Activated naive CD4-positive, alpha-beta T cell treated with anti-CD3 and anti-CD28 coated beads, Interleukin-2, amount 10 ng/mL, durations not matched to agents 7 days and 5 days (primary cell): ENCODE measurements around the gene IGF2BP2.
A peak's percentile ranks its signal among the peaks of the same experiment; 100 is the strongest.

Experiments
- CTCF ChIA-PET: fragments of 350-600 bp; sonication (Branson Sonifier 250); formaldehyde crosslinking; loops from one replicate; lab custom pipeline; 2021; ENCODE audit warnings: antibody characterized with exemption; lab: Charles Lee
- DNase-seq: peaks from one replicate; pipeline ENCODE4 v3.0.0-alpha.2; 2020
- H3K27ac Mint-ChIP-seq: one replicate; pipeline ENCODE4 v1.8.0; 2021; ENCODE audit warnings: mild to moderate bottlenecking, moderate library complexity, mixed read lengths
- H3K27me3 Mint-ChIP-seq: one replicate; pipeline ENCODE4 v1.8.0; 2021; ENCODE audit warnings: mild to moderate bottlenecking, mixed read lengths
- H3K36me3 Mint-ChIP-seq: one replicate; pipeline ENCODE4 v1.8.0; 2021; ENCODE audit warnings: mixed read lengths
- H3K4me1 Mint-ChIP-seq: one replicate; pipeline ENCODE4 v1.8.0; 2021; ENCODE audit warnings: mixed read lengths
- H3K4me3 Mint-ChIP-seq: one replicate; pipeline ENCODE4 v1.8.0; 2021; ENCODE audit warnings: mild to moderate bottlenecking, moderate library complexity, mixed read lengths
- H3K9me3 Mint-ChIP-seq: one replicate; pipeline ENCODE4 v1.8.0; 2021; ENCODE audit warnings: mixed read lengths

The IGF2BP2 gene

DNA sequence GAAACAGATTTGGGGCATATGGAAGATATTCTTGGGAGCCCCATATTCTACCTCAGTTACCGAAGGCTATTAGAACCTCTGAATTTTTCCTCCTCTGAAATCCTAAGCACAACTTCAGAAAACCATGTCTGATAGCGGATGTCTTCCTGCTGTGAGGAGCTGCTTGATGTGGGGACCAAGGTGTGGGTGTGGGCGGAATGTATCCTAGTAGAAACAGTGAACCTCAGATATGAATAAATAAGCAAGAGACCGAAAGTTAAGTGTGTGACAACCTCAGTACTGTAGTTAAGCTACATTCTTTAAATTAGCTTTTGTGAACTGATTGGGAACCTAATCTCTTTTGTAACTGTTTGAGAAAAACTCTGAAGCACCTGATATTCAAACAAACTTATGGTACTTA lies 191.8 kb downstream of the IGF2BP2 start:
- Mint-ChIP-seq H3K36me3 (peaks cover 19% of the 10 kb centered on the region), H3K27me3 (peaks cover 8% of the 10 kb centered on the region), H3K27ac (no peak overlapping the region), H3K4me3 (no peak overlapping the region), H3K4me1 (peaks cover 6% of the 10 kb centered on the region), H3K9me3 (no peaks in the 10 kb centered on the region)
- DNase-seq = no peak
- CTCF ChIA-PET = interaction anchor here (1.1 kb wide), 1 partner anchor 26 kb away, joined by 3 read pairs; no protein-coding TSS in a partner anchor

DNA sequence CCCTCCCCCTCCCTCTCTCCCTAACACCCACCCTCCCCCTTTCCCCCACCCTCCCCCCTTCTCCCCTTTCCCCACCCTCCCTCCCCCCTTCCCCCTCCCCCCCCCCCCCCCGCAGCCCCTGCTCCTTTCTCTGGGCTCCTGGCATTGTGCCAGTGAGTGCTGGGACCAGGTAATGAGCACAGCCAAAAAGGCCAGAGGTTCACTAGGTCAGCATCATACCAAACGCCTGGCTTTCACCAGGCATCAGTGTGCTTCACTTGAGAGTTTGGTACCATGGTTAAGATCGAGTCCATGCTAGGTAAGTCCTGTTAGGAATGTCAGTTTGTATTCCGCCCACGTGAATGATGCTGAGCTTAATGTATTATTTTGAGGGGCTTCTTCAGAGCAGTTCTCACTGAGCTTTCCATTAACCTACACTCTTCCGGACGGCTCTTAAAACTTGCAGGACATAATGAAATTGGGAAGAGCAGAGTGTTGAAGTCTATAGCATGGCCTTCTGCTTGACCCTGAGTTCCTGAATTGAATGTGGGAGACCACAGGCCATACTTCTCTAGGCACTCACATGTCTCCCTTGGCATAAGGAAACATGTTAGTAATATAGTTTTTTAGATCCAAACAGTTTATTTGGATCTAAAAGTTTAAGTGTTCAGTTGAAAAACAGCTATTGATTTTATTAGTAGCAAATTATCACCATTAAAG lies 193.2 kb downstream of the IGF2BP2 start:
- no peak for DNase-seq
- Mint-ChIP-seq H3K27ac (peak overlapping the region; percentile 46), H3K27me3 (no peaks in the 10 kb centered on the region), H3K4me1 (peaks cover 6% of the 10 kb centered on the region), H3K4me3 (no peak overlapping the region), H3K9me3 (no peaks in the 10 kb centered on the region), H3K36me3 (peaks cover 25% of the 10 kb centered on the region)
- CTCF ChIA-PET = no interaction called here

DNA sequence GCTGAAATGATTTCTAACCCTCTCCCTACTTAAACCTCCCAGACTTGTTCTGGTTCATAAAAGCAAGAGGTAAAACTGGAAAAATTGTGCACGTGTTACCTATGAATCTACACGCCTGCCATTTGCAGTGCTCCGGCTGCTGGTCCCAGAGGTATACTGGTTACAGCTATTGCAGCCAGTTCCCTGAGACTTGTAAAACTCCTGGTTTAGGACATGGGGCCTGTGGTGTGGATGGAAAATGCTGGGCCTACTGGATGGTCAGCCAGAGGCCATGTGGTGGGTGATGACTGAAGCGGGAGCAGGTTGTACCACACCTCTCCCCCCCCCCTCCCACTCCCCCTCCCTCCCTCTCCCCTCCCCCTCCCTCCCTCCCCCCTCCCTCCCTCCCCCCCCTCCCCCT lies 193.7 kb downstream of the IGF2BP2 start:
- CTCF ChIA-PET = no interaction called here
- H3K27ac Mint-ChIP-seq = no peak overlapping the region
- no peaks in the 10 kb centered on the region for H3K9me3 Mint-ChIP-seq
- DNase-seq = no peak
- H3K27me3 Mint-ChIP-seq = no peaks in the 10 kb centered on the region
- H3K36me3 Mint-ChIP-seq = peaks cover 25% of the 10 kb centered on the region
- H3K4me3 Mint-ChIP-seq = no peak overlapping the region
- H3K4me1 Mint-ChIP-seq = peaks cover 8% of the 10 kb centered on the region

DNA sequence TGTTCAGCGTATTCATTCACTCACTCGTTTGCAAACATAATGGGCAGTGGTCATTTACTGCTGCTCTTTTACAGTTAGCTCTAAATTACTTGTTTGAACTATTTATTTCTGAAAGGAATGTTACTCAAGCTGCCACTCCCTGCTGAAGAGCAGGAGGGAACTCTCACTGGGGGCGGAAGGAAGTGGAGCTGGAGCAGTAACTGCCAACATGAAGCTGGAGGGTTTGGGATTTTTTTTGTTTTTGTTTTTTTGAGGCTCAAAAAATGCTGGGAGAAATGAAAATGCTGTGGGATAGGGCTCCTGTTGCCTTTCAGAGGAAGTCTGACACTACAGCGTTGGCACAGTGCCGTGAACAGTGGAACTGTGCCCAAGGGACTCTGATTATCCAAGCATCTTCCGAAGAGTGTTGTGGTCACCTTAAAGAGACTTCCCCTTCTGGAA lies 194.6 kb downstream of the IGF2BP2 start:
- no peak overlapping the region for H3K27ac Mint-ChIP-seq
- no peak overlapping the region for H3K4me3 Mint-ChIP-seq
- CTCF ChIA-PET = interaction anchor here (0.9 kb wide), 1 partner anchor 30 kb away, joined by 4 read pairs; no protein-coding TSS in a partner anchor
- peaks cover 33% of the 10 kb centered on the region for H3K36me3 Mint-ChIP-seq
- DNase-seq = no peak
- H3K4me1 Mint-ChIP-seq = peaks cover 17% of the 10 kb centered on the region
- H3K27me3 Mint-ChIP-seq = no peaks in the 10 kb centered on the region
- no peaks in the 10 kb centered on the region for H3K9me3 Mint-ChIP-seq

DNA sequence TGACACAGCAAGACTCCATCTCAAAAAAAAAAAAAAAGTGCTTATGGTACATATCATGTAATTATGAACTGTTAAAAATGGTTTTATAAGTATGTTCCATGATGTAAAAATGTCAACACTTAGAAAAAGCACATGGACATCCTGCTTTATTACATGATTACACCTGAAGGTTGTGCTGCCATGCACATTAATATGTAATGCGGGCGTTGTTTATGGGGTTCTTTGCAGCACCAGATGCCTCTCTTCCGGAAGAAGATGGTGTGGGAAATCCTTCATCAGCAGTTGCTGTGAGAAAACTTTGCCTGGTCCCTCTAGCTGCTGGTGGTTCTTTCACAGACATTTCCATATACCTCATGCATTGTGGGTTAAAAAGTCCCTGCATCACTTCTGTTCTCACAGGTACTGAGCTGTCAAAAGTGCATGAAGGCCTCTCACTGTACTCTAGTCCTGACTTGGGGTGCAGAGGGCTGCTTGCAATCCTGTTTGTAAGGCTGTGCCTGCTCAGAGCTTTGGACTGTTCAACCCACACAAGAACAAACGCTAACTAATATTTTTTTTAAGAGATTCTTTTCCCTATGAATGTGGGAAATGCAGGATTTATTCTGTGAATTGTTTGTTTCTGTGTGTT lies 195.2 kb downstream of the IGF2BP2 start:
- peaks cover 19% of the 10 kb centered on the region for H3K4me1 Mint-ChIP-seq
- CTCF ChIA-PET = interaction anchor here (0.9 kb wide), 1 partner anchor 31 kb away, joined by 4 read pairs; no protein-coding TSS in a partner anchor
- no peaks in the 10 kb centered on the region for H3K27me3 Mint-ChIP-seq
- H3K36me3 Mint-ChIP-seq = peaks cover 35% of the 10 kb centered on the region
- no peaks in the 10 kb centered on the region for H3K9me3 Mint-ChIP-seq
- DNase-seq = no peak
- H3K4me3 Mint-ChIP-seq = no peak overlapping the region
- no peak overlapping the region for H3K27ac Mint-ChIP-seq

DNA sequence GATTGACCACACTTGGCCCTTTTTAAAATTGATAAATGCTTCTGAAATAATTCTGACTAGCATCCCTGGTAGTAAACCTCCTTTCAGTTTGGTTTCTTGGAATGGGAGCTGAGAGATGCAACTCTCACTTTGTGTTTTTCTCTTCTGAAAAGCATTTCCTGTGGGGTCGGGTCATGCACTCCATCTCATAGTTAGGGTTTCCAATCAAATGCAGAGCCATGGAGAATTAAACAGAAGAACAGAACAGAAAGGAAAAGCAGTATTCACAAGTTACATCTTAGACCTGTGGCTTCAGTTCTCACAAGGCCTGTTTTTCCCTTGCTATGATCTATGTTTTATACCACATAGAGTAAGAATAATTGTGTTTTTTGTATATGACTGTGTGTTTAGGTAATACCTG lies 199.1 kb downstream of the IGF2BP2 start:
- H3K27ac Mint-ChIP-seq = peak overlapping the region; percentile 82
- H3K4me1 Mint-ChIP-seq = peaks cover 13% of the 10 kb centered on the region
- no peaks in the 10 kb centered on the region for H3K9me3 Mint-ChIP-seq
- H3K36me3 Mint-ChIP-seq = peaks cover 43% of the 10 kb centered on the region
- no peak for DNase-seq
- H3K4me3 Mint-ChIP-seq = no peak overlapping the region
- H3K27me3 Mint-ChIP-seq = no peaks in the 10 kb centered on the region
- CTCF ChIA-PET = interaction anchor here (0.5 to 1.4 kb wide), 2 partner anchors 34 to 286 kb away, joined by 3 to 5 read pairs; no protein-coding TSS in a partner anchor

DNA sequence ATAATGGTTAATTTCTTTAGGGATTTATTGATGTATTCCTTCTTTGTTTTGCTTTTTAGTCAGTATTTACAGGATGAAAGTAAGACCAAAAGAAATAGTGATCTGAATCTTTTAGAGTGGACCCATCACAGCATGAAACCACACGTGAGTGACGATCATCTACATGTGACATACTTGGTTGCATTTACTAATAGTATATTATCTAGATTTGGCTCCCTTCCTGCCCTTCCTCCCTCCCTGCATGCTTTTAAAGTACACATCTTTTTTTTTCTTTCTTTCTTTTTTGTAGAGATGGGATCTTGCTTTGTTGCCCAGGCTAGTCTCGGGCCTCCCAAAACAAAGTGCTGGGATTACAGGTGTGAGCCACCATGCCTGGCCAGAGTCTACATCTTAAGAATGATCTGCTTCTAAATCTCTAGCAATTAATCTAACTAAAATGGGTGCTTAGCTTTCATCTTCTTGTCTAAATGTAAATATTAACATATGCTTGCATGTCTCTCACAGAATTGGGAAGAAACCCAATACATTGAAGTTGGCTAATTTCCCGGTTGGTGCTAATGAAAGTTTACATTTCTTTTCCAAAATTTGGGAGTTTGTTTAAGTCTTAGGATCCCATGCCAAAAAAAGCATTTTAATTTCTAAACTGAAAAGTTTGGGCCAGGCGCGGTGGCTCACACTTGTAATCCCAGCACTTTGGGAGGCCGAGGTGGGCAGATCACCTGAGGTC lies 200.7 kb downstream of the IGF2BP2 start:
- peaks cover 13% of the 10 kb centered on the region for H3K4me1 Mint-ChIP-seq
- no peak for DNase-seq
- H3K27ac Mint-ChIP-seq = peak overlapping the region; percentile 37
- CTCF ChIA-PET = no interaction called here
- no peak overlapping the region for H3K4me3 Mint-ChIP-seq
- H3K9me3 Mint-ChIP-seq = no peaks in the 10 kb centered on the region
- H3K27me3 Mint-ChIP-seq = no peaks in the 10 kb centered on the region
- peaks cover 40% of the 10 kb centered on the region for H3K36me3 Mint-ChIP-seq

DNA sequence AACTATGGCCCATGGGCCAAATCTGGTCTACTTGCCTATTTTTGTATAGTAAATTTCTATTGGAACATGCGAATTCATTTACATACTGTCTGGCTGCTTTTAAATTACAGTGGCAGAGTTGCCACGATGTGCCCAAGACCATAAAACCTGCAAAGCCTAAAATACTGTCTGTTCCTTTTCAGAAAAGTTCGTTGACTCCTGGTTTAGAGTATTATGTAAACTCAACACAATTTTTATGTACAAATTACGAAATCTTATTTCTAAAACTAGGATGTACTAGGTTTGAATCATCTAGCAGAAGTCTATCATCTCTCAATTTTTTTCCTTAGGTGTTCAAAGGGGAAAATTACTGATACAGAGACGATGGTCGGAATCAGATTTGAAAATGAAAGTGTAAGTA lies 211.8 kb downstream of the IGF2BP2 start:
- H3K9me3 Mint-ChIP-seq = no peaks in the 10 kb centered on the region
- peaks cover 31% of the 10 kb centered on the region for H3K36me3 Mint-ChIP-seq
- peaks cover 2% of the 10 kb centered on the region for H3K4me1 Mint-ChIP-seq
- H3K4me3 Mint-ChIP-seq = no peak overlapping the region
- CTCF ChIA-PET = no interaction called here
- DNase-seq = no peak
- H3K27me3 Mint-ChIP-seq = no peaks in the 10 kb centered on the region
- H3K27ac Mint-ChIP-seq = no peak overlapping the region

DNA sequence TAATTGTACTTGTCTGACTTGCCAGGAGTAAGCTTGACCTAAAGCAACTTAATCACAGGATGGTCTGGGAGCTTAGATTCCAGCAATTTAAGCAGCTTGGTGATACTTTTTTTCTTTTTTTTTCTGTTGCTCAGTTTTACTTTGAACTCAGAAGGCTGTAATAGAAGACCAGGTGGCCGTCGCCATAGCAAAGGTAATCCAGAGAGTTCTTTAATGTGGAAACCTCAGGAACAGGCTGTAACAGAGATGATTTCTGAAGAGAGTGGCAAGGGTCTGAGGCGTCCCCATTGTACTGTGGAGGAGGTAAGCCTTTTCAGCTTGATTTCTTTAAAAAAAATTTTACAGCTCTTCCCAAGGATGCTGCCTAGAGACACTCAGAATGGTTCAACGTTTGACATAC lies 218.6 kb downstream of the IGF2BP2 start:
- no peak for DNase-seq
- H3K4me1 Mint-ChIP-seq = no peaks in the 10 kb centered on the region
- H3K36me3 Mint-ChIP-seq = peaks cover 44% of the 10 kb centered on the region
- H3K4me3 Mint-ChIP-seq = no peak overlapping the region
- CTCF ChIA-PET = no interaction called here
- H3K27ac Mint-ChIP-seq = no peak overlapping the region
- no peaks in the 10 kb centered on the region for H3K9me3 Mint-ChIP-seq
- no peaks in the 10 kb centered on the region for H3K27me3 Mint-ChIP-seq

DNA sequence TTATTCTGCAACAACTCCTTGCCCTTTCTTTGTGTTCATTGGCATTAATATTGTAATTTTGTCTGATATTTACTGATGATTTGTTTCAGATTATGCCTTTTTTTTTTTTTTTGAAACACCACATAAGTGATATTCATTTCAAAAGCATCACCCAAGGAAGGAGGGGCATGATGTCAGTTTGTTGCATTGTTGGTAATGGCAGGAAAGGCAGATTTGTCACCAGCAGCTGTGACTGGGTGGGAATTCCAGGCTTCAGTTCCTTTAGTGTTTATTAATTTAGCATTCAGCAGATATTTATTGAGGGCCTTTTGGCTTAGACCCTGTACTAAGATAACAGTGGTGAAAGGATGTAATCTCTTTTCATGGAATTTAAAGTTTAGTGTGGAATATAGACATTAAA lies 219.3 kb downstream of the IGF2BP2 start:
- no peaks in the 10 kb centered on the region for H3K9me3 Mint-ChIP-seq
- H3K4me1 Mint-ChIP-seq = no peaks in the 10 kb centered on the region
- peaks cover 44% of the 10 kb centered on the region for H3K36me3 Mint-ChIP-seq
- CTCF ChIA-PET = no interaction called here
- no peak overlapping the region for H3K4me3 Mint-ChIP-seq
- no peak overlapping the region for H3K27ac Mint-ChIP-seq
- DNase-seq = no peak
- no peaks in the 10 kb centered on the region for H3K27me3 Mint-ChIP-seq

DNA sequence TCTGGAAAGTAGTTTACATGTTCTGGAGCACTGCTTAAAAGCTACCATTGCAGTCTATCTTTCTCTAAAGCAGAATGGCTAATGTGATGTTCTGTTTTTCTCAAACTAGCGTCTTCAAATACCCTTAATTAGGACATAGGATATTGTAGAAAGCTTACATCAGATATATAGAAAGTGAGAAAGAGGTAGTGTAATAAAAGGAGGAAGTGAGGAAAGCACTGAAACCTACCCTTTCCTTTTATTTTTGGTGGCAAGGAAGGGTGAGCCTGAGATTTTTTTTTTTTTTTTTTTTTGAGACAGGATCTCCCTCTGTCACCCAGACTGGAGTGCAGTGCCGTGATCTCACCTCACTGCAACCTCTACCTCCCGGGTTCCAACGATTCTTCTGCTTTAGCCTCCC lies 229.3 kb downstream of the IGF2BP2 start:
- no peaks in the 10 kb centered on the region for H3K9me3 Mint-ChIP-seq
- no peak for DNase-seq
- H3K4me1 Mint-ChIP-seq = peaks cover 7% of the 10 kb centered on the region
- H3K36me3 Mint-ChIP-seq = peaks cover 17% of the 10 kb centered on the region
- H3K27ac Mint-ChIP-seq = no peak overlapping the region
- no peak overlapping the region for H3K4me3 Mint-ChIP-seq
- no peaks in the 10 kb centered on the region for H3K27me3 Mint-ChIP-seq
- CTCF ChIA-PET = no interaction called here

DNA sequence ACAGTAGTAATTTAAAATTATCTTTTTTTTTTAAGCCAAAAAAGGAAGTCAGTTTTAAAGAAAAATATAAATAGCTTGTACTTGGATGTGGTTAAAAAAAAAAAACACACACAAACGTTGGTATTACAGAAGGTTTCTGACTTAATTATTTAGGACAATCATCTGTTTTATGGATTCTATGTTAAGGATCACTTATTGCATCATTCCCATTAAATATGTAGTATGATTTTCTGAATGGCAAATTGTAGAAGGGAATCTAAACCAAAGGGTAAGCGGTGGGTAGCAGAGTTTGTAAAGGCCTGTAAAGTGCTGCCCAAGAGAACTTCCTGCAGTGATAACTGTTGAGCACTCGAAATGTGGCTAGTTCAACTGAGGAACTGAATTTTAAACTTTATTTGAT lies 230.8 kb downstream of the IGF2BP2 start:
- H3K4me1 Mint-ChIP-seq = peaks cover 9% of the 10 kb centered on the region
- H3K9me3 Mint-ChIP-seq = no peaks in the 10 kb centered on the region
- no peak overlapping the region for H3K4me3 Mint-ChIP-seq
- H3K36me3 Mint-ChIP-seq = peaks cover 12% of the 10 kb centered on the region
- H3K27ac Mint-ChIP-seq = no peak overlapping the region
- DNase-seq = no peak
- H3K27me3 Mint-ChIP-seq = no peaks in the 10 kb centered on the region
- CTCF ChIA-PET = no interaction called here
